Measurements from ENCODE around the gene MAD1L1. TPM values are rescaled to one million over a fixed set of nuclear protein-coding genes. Genes with fewer than 3 reads are reported as not detected.

Gene MAD1L1
- polyA plus RNA-seq, 1 experiment: 32.0 TPM

DNA sequence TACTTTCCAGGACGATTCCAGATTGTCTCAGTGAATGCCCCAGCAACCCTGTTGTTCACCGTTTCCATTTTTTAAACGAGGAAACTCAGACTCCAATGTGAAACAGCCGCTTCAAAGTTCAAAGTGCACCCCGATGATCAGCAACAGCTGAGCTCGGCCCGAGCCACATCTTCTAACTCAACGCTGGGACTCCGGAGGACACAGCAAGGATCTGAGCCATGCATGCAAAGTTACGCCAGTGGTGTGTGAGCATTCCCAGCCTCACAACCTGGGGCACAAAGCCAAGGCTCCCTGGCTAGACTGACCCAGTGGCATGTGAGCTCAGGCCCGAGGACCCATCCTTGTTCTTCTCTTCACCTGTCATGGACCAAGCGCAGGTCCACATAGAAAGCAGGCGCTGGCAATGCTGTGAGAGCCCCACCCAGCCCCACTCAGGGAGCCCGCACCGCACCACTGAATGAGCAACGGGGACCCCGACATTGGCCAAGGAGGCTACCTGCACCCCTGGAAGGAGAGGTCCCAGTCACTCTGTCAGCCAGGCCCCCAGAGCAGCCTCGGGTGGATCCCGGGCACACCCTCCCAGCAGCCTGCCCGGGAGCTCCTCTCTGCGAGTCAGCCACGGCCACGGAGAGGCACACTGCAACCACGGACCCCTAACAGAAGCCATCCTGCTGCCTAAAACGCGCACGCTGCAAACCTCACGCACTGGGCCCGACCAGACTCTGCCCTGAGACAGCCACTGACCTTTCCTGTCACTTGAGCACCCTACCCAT is 82.9 kb downstream of the MAD1L1 start:
- no peak for DNase-seq (ENCODE audit: low read depth)
- Histone ChIP-seq H3K4me3 (ENCODE audit: low read depth, low read length) (no peak overlapping the region), H3K36me3 (ENCODE audit: control insufficient read depth, insufficient read depth, low read length) (peaks cover 7% of the 10 kb centered on the region), H3K27me3 (ENCODE audit: control insufficient read depth, insufficient read depth, low read length) (no peaks in the 10 kb centered on the region)
- POLR2A ChIA-PET: no interaction called here
- TF ChIP-seq, protein P1, sequence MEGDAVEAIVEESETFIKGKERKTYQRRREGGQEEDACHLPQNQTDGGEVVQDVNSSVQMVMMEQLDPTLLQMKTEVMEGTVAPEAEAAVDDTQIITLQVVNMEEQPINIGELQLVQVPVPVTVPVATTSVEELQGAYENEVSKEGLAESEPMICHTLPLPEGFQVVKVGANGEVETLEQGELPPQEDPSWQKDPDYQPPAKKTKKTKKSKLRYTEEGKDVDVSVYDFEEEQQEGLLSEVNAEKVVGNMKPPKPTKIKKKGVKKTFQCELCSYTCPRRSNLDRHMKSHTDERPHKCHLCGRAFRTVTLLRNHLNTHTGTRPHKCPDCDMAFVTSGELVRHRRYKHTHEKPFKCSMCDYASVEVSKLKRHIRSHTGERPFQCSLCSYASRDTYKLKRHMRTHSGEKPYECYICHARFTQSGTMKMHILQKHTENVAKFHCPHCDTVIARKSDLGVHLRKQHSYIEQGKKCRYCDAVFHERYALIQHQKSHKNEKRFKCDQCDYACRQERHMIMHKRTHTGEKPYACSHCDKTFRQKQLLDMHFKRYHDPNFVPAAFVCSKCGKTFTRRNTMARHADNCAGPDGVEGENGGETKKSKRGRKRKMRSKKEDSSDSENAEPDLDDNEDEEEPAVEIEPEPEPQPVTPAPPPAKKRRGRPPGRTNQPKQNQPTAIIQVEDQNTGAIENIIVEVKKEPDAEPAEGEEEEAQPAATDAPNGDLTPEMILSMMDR (IDR thresholded peaks at IDR 0.05; ENCODE audit: insufficient read depth, low read depth, low read length): no peak
- CTCF ChIA-PET: interaction anchor here (1.3 to 1.8 kb wide), 5 partner anchors 8 to 217 kb away, joined by 3 to 7 read pairs (median 4); no protein-coding TSS in a partner anchor

DNA sequence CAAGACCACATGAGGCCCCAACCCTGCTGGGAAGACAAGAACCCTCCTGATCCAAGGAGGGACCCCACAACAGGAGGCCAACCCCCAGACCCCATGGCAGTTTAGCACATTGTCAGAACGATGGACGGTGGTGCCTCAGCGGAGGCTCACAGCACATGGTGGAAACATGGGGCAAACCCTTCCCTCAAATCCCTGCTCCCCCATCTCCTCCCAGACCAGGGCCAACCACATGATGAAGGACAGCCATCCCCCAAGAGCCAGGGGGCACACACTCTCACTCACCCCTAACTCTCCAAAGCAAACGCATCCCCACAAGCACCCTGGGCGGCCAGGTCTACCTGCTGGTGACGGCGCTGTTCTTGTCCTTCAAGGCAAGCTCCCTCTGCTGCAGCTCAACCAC is 83.9 kb downstream of the MAD1L1 start:
- POLR2A ChIA-PET: no interaction called here
- no peaks in the 10 kb centered on the region for H3K27me3 ChIP-seq (ENCODE audit: control insufficient read depth, insufficient read depth, low read length)
- peaks cover 8% of the 10 kb centered on the region for H3K36me3 ChIP-seq (ENCODE audit: control insufficient read depth, insufficient read depth, low read length)
- TF ChIP-seq, protein P1 (IDR thresholded peaks at IDR 0.05; ENCODE audit: insufficient read depth, low read depth, low read length): no peak
- H3K4me3 ChIP-seq (ENCODE audit: low read depth, low read length): no peak overlapping the region
- CTCF ChIA-PET: interaction anchor here (1.3 to 1.7 kb wide), 2 partner anchors 9 to 216 kb away, joined by 3 to 4 read pairs; no protein-coding TSS in a partner anchor
- no peak for DNase-seq (ENCODE audit: low read depth)

DNA sequence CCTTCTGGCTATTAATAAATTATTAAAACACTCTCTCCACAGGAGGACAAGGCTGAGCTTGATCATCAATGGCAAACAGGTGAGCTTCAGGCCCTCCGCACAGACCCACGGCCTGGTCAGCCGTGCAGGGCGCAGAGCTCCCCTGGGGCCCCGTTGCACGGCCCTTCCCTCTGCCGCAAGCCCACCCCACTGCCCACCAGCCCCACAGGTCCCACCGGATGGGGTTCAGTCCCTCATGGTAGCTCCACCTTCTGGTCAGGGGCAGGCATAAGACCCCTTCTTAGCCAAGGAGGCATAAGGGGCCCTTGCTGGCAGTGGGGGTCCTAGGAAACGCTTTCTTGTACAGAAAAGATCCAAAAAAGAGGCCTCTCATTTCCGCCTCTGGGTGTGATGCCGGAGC is 84.6 kb downstream of the MAD1L1 start:
- Histone ChIP-seq H3K4me3 (ENCODE audit: low read depth, low read length) (no peak overlapping the region), H3K36me3 (ENCODE audit: control insufficient read depth, insufficient read depth, low read length) (peaks cover 11% of the 10 kb centered on the region), H3K27me3 (ENCODE audit: control insufficient read depth, insufficient read depth, low read length) (no peaks in the 10 kb centered on the region)
- ChIA-PET POLR2A (no interaction called here), CTCF (interaction anchor here (2.0 kb wide), 1 partner anchor 9 kb away, joined by 5 read pairs; no protein-coding TSS in a partner anchor)
- no peak for DNase-seq (ENCODE audit: low read depth)
- TF ChIP-seq, protein P1 (IDR thresholded peaks at IDR 0.05; ENCODE audit: insufficient read depth, low read depth, low read length): 0 out of 2 replicates have a peak, but pooled peaks have one; percentile 22

- POLR2A ChIA-PET: no interaction called here
- TF ChIP-seq, protein P1 (IDR thresholded peaks at IDR 0.05; ENCODE audit: insufficient read depth, low read depth, low read length): no peak
- CTCF ChIA-PET: interaction anchor here (0.6 to 2.0 kb wide), 4 partner anchors 11 to 63 kb away, joined by 3 to 5 read pairs (median 4); no protein-coding TSS in a partner anchor
- Histone ChIP-seq H3K27me3 (ENCODE audit: control insufficient read depth, insufficient read depth, low read length) (no peaks in the 10 kb centered on the region), H3K4me3 (ENCODE audit: low read depth, low read length) (no peak overlapping the region), H3K36me3 (ENCODE audit: control insufficient read depth, insufficient read depth, low read length) (peaks cover 11% of the 10 kb centered on the region)
- DNase-seq (ENCODE audit: low read depth): no peak
These were observed 85.9 kb downstream of the MAD1L1 start for GRCh38 chr7:2146676-2147472.
